CD4-positive, alpha-beta memory T cell (primary cell): Measurements from ENCODE around the gene RAP1GAP2. TPM values are rescaled to one million over a fixed set of nuclear protein-coding genes. Genes with fewer than 3 reads are reported as not detected.

Source experiments
- CTCF ChIA-PET: fragments of 350-600 bp; sonication (Branson Sonifier 250); formaldehyde crosslinking; loops from one replicate; lab custom pipeline; 2021; ENCODE audit warnings: inconsistent platforms; ENCODE audit not compliant: partially characterized antibody; lab: Charles Lee
- POLR2A ChIA-PET: fragments of 350-600 bp; sonication (Branson Sonifier 250); formaldehyde crosslinking; loops from one replicate; lab custom pipeline; 2021; ENCODE audit not compliant: partially characterized antibody; lab: Charles Lee
- DNase-seq, 5 donors: peaks; one replicate each; pipeline versions ENCODE4 v3.0.0 to v3.0.0-alpha.2; 2020 to 2022; ENCODE audit warnings: mixed read lengths in 1 of 5
- H3K27ac ChIP-seq: one replicate; pipeline ENCODE4 v1.7.0; 2013; ENCODE audit warnings: low read depth, low read length
- H3K27me3 ChIP-seq: 2 replicates; pipeline ENCODE4 v1.7.0; 2013; ENCODE audit warnings: mild to moderate bottlenecking, low read length, moderate library complexity; ENCODE audit not compliant: insufficient read depth
- H3K36me3 ChIP-seq: 2 replicates; pipeline ENCODE4 v1.7.0; 2013; ENCODE audit warnings: mild to moderate bottlenecking, low read length, moderate library complexity; ENCODE audit not compliant: insufficient read depth
- H3K4me1 ChIP-seq: 2 replicates; pipeline ENCODE4 v1.7.0; 2013; ENCODE audit warnings: mild to moderate bottlenecking, low read length, moderate library complexity; ENCODE audit not compliant: insufficient read depth
- H3K4me3 ChIP-seq, 2 donors: one replicate each; pipeline ENCODE4 v1.7.0; 2013; ENCODE audit warnings: low read length in 2 of 2, mild to moderate bottlenecking in 1 of 2
- H3K9me3 ChIP-seq, 2 donors: one replicate each; pipeline ENCODE4 v1.7.0; 2013; ENCODE audit warnings: low read length in 2 of 2, control low read depth in 1 of 2; ENCODE audit not compliant: control insufficient read depth in 1 of 2
- H3K27ac Mint-ChIP-seq, 7 donors: one replicate each; pipeline ENCODE4 v1.8.0; 2020 to 2021; ENCODE audit warnings: mixed read lengths in 7 of 7, mild to moderate bottlenecking in 6 of 7, inconsistent platforms in 3 of 7, moderate library complexity in 3 of 7
- H3K27me3 Mint-ChIP-seq, 2 donors: one replicate each; pipeline ENCODE4 v1.8.0; 2020 to 2021; ENCODE audit warnings: mixed read lengths in 2 of 2
- H3K36me3 Mint-ChIP-seq, 2 donors: one replicate each; pipeline ENCODE4 v1.8.0; 2020 to 2021; ENCODE audit warnings: mixed read lengths in 2 of 2, inconsistent platforms in 1 of 2, mild to moderate bottlenecking in 1 of 2
- H3K4me1 Mint-ChIP-seq, 4 donors: one replicate each; pipeline ENCODE4 v1.8.0; 2020 to 2021; ENCODE audit warnings: mixed read lengths in 4 of 4, mild to moderate bottlenecking in 1 of 4
- H3K4me3 Mint-ChIP-seq, 8 donors: one replicate each; pipeline ENCODE4 v1.8.0; 2020 to 2021; ENCODE audit warnings: mixed read lengths in 8 of 8, mild to moderate bottlenecking in 7 of 8, moderate library complexity in 6 of 8, inconsistent platforms in 3 of 8
- H3K9me3 Mint-ChIP-seq, 8 donors: one replicate each; pipeline ENCODE4 v1.8.0; 2020 to 2021; ENCODE audit warnings: mixed read lengths in 8 of 8, mild to moderate bottlenecking in 5 of 8, inconsistent platforms in 3 of 8, moderate library complexity in 1 of 8
- intact Hi-C: fragments of 100-400 bp; cut with micrococcal nuclease; formaldehyde crosslinking; loops from one replicate; pipeline ENCODE4 v1.15.1; 2023
- polyA plus RNA-seq, 2 donors: library from polyadenylated mRNA; unstranded; fragments of 300-500 nt; fragmentation: Illumina TruSeq; gene quantifications; one replicate each; pipeline ENCODE4 v1.2.3, GENCODE V29; 2021
- total RNA-seq, 2 experiments: library from RNA; stranded (reverse); gene quantifications; one replicate each; pipeline ENCODE4 v1.2.3, GENCODE V29; 2021

The RAP1GAP2 gene
- total and polyA plus RNA-seq, 4 experiments from 2014 or later, result 0.38 to 9.9 (median 8.0) TPM

DNA sequence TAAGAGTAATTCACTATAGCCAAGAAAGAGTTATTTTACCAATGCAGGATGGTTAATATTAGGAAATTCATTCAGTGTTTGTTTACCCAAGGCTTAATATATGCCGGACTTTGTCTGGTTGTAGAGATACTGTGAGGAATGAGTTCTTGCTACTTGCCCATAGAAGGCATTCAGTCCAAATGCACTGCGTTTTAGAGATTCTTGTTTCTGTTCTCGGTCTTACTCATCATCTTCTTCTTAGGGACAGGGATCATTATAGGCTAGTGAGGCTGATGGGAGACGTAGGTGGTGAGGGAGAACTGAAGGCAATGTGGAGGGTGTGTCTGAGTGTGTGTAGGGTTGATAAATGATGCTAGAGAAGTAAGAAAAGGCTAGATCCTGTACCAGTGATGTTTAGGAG, 176.5 kb downstream of the RAP1GAP2 start:
- intact Hi-C loops, result no loop called here
- Histone ChIP-seq H3K9me3 (no peaks in the 10 kb centered on the region), H3K4me1 (no peaks in the 10 kb centered on the region), H3K36me3 (no peaks in the 10 kb centered on the region), H3K4me3 (no peak overlapping the region), H3K27me3 (no peaks in the 10 kb centered on the region), H3K27ac (no peak overlapping the region)
- no peak for DNase-seq
- POLR2A ChIA-PET, result no interaction called here
- no peaks in the 10 kb centered on the region for H3K27me3 Mint-ChIP-seq
- peaks cover 23 to 35% of the 10 kb centered on the region in 2 donors for H3K36me3 Mint-ChIP-seq
- H3K9me3 Mint-ChIP-seq, result no peaks in the 10 kb centered on the region
- peak overlapping the region in 3 of 7 donors; percentile 33 to 41 (median 38) for H3K27ac Mint-ChIP-seq
- H3K4me3 Mint-ChIP-seq, result no peak overlapping the region
- H3K4me1 Mint-ChIP-seq, result no peaks in the 10 kb centered on the region
- CTCF ChIA-PET, result interaction anchor here (1.6 kb wide), 1 partner anchor 13 kb away, joined by 4 read pairs; no protein-coding TSS in a partner anchor

DNA sequence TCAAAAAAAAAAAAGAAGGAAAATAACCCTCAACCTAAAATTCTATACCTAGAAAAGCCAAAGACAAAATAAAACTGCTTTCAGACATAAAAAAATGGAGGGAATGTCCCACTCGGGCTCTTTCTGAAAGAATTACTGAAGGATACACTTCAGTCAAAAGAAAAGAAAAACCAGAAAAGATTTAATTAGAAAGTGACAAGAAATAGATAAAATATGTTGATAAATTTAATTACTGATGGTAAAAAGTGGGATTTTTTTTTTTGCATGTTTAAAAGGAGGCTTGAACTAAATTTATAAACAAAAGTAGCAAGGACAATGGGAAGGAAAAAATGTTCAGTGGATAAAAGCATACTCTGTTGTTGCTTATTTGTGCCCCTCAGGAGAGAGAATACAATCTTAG, 178.1 kb downstream of the RAP1GAP2 start:
- Histone ChIP-seq H3K36me3 (no peaks in the 10 kb centered on the region), H3K4me1 (no peaks in the 10 kb centered on the region), H3K27me3 (no peaks in the 10 kb centered on the region), H3K27ac (no peak overlapping the region), H3K4me3 (no peak overlapping the region), H3K9me3 (no peaks in the 10 kb centered on the region)
- no peak overlapping the region for H3K4me3 Mint-ChIP-seq
- ChIA-PET CTCF (no interaction called here), POLR2A (no interaction called here)
- H3K27ac Mint-ChIP-seq, result peak overlapping the region in 2 of 7 donors; percentile 35 to 75
- H3K27me3 Mint-ChIP-seq, result no peaks in the 10 kb centered on the region
- intact Hi-C loops, result no loop called here
- H3K36me3 Mint-ChIP-seq, result peaks cover 25 to 35% of the 10 kb centered on the region in 2 donors
- no peak for DNase-seq
- no peaks in the 10 kb centered on the region for H3K9me3 Mint-ChIP-seq
- H3K4me1 Mint-ChIP-seq, result no peaks in the 10 kb centered on the region

DNA sequence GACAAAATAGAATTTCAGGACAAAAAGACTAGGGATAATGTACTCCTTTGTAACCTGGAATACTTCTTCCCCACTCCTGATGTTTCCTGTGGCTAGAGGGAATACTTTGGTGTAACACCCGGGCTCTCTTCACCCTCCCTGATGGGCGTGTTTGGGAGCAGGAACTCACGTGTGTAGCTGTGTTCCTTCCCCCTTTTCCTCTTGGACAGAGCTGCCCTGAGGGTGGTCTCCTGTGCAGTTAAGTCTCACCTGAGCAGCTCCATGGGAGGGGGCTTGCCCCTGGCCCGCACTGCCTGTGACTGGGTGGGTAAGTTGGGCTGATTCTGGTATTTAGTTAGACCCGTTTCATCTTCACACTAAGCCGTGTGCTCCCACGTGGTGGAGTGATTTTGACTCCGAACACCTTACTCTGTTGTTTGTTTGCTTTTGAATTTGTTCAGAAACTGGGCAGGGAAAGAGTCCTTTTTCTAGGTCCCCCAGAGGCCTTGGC, 179.3 kb downstream of the RAP1GAP2 start:
- no peak for DNase-seq
- peaks cover 4% of the 10 kb centered on the region for H3K36me3 ChIP-seq
- POLR2A ChIA-PET, result no interaction called here
- no peak overlapping the region for H3K4me3 Mint-ChIP-seq
- H3K4me1 ChIP-seq, result no peaks in the 10 kb centered on the region
- H3K27me3 ChIP-seq, result no peaks in the 10 kb centered on the region
- CTCF ChIA-PET, result no interaction called here
- H3K4me1 Mint-ChIP-seq, result no peaks in the 10 kb centered on the region
- H3K27me3 Mint-ChIP-seq, result no peaks in the 10 kb centered on the region
- no peak overlapping the region for H3K4me3 ChIP-seq
- H3K36me3 Mint-ChIP-seq, result peaks cover 31 to 35% of the 10 kb centered on the region in 2 donors
- no peaks in the 10 kb centered on the region for H3K9me3 Mint-ChIP-seq
- H3K9me3 ChIP-seq, result no peaks in the 10 kb centered on the region
- no peak overlapping the region for H3K27ac ChIP-seq
- peak overlapping the region in 1 of 7 donors; percentile 78 for H3K27ac Mint-ChIP-seq
- intact Hi-C loops, result no loop called here

DNA sequence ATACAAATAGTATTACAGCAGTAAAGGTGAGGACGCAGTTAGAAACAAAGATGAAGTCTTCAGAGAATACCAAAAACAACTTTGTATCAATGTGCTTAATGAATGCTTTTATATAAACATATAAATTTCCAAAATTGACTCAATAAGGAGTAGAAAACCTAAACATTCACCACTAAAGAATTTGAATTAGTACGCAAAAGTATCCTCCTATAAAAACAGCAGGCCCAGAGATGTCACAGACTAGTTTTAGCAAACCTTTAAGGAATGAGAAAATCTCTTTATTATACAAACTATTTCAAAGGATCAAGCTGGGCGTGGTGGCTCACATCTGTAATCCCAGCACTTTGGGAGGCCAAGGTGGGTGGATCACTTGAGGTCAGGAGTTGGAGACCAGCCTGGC, 180.9 kb downstream of the RAP1GAP2 start:
- intact Hi-C loops, result no loop called here
- DNase-seq, result no peak
- ChIA-PET POLR2A (no interaction called here), CTCF (interaction anchor here (0.9 kb wide), 1 partner anchor 64 kb away, joined by 6 read pairs; no protein-coding TSS in a partner anchor)
- Histone ChIP-seq H3K4me1 (no peaks in the 10 kb centered on the region), H3K36me3 (peaks cover 20% of the 10 kb centered on the region), H3K4me3 (no peak overlapping the region), H3K9me3 (no peaks in the 10 kb centered on the region), H3K27me3 (no peaks in the 10 kb centered on the region), H3K27ac (no peak overlapping the region)
- Mint-ChIP-seq H3K4me3 (no peak overlapping the region), H3K27ac (no peak overlapping the region), H3K9me3 (no peaks in the 10 kb centered on the region), H3K4me1 (no peaks in the 10 kb centered on the region), H3K27me3 (no peaks in the 10 kb centered on the region), H3K36me3 (peaks cover 45 to 46% of the 10 kb centered on the region in 2 donors)

DNA sequence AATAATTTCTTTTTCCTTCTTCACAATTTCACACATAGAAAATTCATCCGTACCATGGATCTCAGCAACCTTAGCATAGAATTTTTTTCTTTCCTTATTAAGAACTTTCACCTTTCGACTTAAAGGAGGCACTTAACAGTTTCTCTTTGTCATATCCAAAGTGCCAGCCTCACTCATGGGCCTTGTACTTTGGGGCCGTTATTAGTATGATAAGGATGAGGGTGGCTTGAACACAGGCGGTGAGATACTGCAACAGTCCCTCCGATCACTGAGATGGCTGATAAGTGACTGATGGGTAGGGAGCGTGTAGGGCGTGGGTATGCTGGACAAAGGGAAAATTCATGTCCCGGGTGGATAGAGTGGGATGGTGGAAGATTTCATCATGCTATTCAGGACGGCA, 181.9 kb downstream of the RAP1GAP2 start:
- CTCF ChIA-PET, result interaction anchor here (0.9 kb wide), 1 partner anchor 65 kb away, joined by 6 read pairs; no protein-coding TSS in a partner anchor
- no peak overlapping the region for H3K27ac Mint-ChIP-seq
- H3K4me3 Mint-ChIP-seq, result no peak overlapping the region

DNA sequence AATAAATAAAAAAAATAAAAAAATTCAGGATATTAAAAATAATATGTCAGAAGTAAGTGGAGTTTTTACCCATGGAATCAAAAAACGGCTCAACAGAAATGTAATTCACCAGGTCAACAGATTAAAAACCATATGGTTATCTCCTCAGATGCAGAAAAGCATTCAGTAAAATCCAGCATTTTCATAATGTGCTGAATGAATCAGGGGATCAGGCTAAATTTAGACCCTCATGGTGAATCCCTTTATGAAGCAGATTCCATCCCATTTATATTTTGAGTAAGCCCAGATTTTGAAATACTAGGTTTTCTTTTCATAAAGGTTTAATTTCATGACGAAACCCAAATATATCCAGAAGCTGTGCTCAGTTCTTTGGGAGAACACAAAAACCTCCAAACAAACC, 182.8 kb downstream of the RAP1GAP2 start:
- H3K9me3 Mint-ChIP-seq, result no peaks in the 10 kb centered on the region
- no peaks in the 10 kb centered on the region for H3K4me1 Mint-ChIP-seq
- H3K36me3 ChIP-seq, result peaks cover 27% of the 10 kb centered on the region
- H3K27ac ChIP-seq, result no peak overlapping the region
- POLR2A ChIA-PET, result no interaction called here
- no peak overlapping the region for H3K4me3 ChIP-seq
- H3K27me3 ChIP-seq, result no peaks in the 10 kb centered on the region
- no peaks in the 10 kb centered on the region for H3K9me3 ChIP-seq
- intact Hi-C loops, result no loop called here
- H3K4me3 Mint-ChIP-seq, result no peak overlapping the region
- DNase-seq, result no peak
- H3K4me1 ChIP-seq, result no peaks in the 10 kb centered on the region
- H3K36me3 Mint-ChIP-seq, result peaks cover 51 to 56% of the 10 kb centered on the region in 2 donors
- H3K27me3 Mint-ChIP-seq, result no peaks in the 10 kb centered on the region
- H3K27ac Mint-ChIP-seq, result no peak overlapping the region
- CTCF ChIA-PET, result no interaction called here

More for the DNA sequence above, 181.9 kb downstream of the RAP1GAP2 start:
- no peaks in the 10 kb centered on the region for H3K27me3 Mint-ChIP-seq
- intact Hi-C loops, result no loop called here
- Histone ChIP-seq H3K27ac (no peak overlapping the region), H3K9me3 (no peaks in the 10 kb centered on the region), H3K27me3 (no peaks in the 10 kb centered on the region), H3K4me1 (no peaks in the 10 kb centered on the region), H3K36me3 (peaks cover 27% of the 10 kb centered on the region), H3K4me3 (no peak overlapping the region)
- POLR2A ChIA-PET, result no interaction called here
- DNase-seq, result no peak
- no peaks in the 10 kb centered on the region for H3K4me1 Mint-ChIP-seq
- H3K36me3 Mint-ChIP-seq, result peaks cover 47 to 48% of the 10 kb centered on the region in 2 donors
- H3K9me3 Mint-ChIP-seq, result no peaks in the 10 kb centered on the region

DNA sequence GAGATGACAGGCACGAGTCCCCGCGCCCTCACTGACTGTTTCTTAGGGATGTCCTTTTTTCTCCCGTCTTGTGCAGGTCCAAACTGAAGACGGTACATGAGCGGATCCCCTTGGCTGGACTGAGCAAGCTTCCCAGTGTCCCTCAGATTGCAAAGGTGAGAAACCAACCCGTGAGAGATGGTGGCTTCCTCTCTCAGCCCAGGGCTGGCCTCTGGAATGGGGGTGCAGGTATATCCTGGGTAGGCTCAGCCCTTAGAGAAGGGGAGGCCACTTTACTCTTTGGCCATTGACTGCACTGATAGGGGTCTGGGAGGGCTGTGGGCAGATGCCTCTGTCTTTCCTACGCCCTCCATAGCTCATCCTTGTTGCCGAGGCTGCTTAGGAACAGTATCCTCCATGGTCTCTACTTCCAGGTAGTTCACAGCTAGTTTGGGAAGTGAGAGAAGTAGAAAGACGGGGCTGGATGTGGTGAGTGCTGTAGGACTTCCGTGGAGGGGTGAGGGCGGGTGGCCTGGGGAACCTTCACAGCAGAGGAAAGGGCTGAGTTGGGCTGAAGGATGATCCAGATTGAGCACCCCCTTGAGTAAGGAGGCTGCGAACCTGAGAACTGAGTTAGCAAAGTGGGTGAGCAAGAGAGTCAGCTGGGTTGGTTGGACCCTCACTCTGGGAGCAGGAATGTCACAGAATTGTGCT, 184.1 kb downstream of the RAP1GAP2 start:
- Mint-ChIP-seq H3K9me3 (no peaks in the 10 kb centered on the region), H3K36me3 (peaks cover 55 to 70% of the 10 kb centered on the region in 2 donors), H3K4me3 (no peak overlapping the region), H3K27me3 (no peaks in the 10 kb centered on the region), H3K4me1 (no peaks in the 10 kb centered on the region), H3K27ac (peak overlapping the region in 1 of 7 donors; percentile 72)
- no peak overlapping the region for H3K27ac ChIP-seq
- no peaks in the 10 kb centered on the region for H3K27me3 ChIP-seq
- H3K36me3 ChIP-seq, result peaks cover 37% of the 10 kb centered on the region
- ChIA-PET CTCF (no interaction called here), POLR2A (no interaction called here)
- DNase-seq, result no peak
- intact Hi-C loops, result no loop called here
- no peak overlapping the region for H3K4me3 ChIP-seq
- H3K4me1 ChIP-seq, result no peaks in the 10 kb centered on the region
- no peaks in the 10 kb centered on the region for H3K9me3 ChIP-seq
